OCI-LY3 (cell line): ENCODE results near the gene MMRN1.
A peak's percentile ranks its signal among the peaks of the same experiment; 100 is the strongest.

Experiments
- H2AFZ ChIP-seq: fragments of 200-600, 300-600 bp; shearing (Covaris generic); 2 replicates; pipeline ENCODE4 v1.6.0; 2014; ENCODE audit warnings: antibody characterized with exemption, low read depth, low read length
- H3K27ac ChIP-seq: fragments of 200-600, 300-600 bp; sonication (generic); 2 replicates; pipeline ENCODE4 v1.5.1; 2014; ENCODE audit warnings: mild to moderate bottlenecking, low read length, moderate library complexity, mixed read lengths
- H3K27me3 ChIP-seq: fragments of 200-600, 300-600 bp; sonication (generic); 2 replicates; pipeline ENCODE4 v1.6.1; 2014; ENCODE audit warnings: low read depth, low read length, mixed read lengths
- H3K36me3 ChIP-seq: fragments of 200-600, 300-600 bp; sonication (generic); replicated peaks from 2 replicates; pipeline ENCODE3; 2014; ENCODE audit warnings: low read depth, low read length, mixed read lengths
- H3K4me1 ChIP-seq: fragments of 300-600, 200-600 bp; sonication (generic); 2 replicates; pipeline ENCODE4 v1.6.1; 2014; ENCODE audit warnings: low read length, mixed read lengths
- H3K4me2 ChIP-seq: fragments of 200-600, 300-600 bp; sonication (generic); 2 replicates; pipeline ENCODE4 v1.6.1; 2014; ENCODE audit warnings: low read length, mixed read lengths
- H3K4me3 ChIP-seq: fragments of 300-600, 200-600 bp; sonication (generic); 2 replicates; pipeline ENCODE4 v1.5.1; 2014; ENCODE audit warnings: antibody characterized with exemption, mild to moderate bottlenecking, low read length, moderate library complexity
- H3K79me2 ChIP-seq: fragments of 300-600, 200-600 bp; shearing (Covaris generic); 2 replicates; pipeline ENCODE4 v1.6.1; 2014; ENCODE audit warnings: mild to moderate bottlenecking, low read length, mixed read lengths
- H3K9ac ChIP-seq: fragments of 300-600, 200-600 bp; shearing (Covaris generic); 2 replicates; pipeline ENCODE4 v1.6.0; 2014; ENCODE audit warnings: mild to moderate bottlenecking, low read length, moderate library complexity
- H3K9me3 ChIP-seq: fragments of 200-600, 300-600 bp; shearing (Covaris generic); 2 replicates; pipeline ENCODE4 v1.6.1; 2014; ENCODE audit warnings: low read length, mixed read lengths; ENCODE audit not compliant: insufficient read depth
- H4K20me1 ChIP-seq: fragments of 200-600, 300-600 bp; sonication (generic); 2 replicates; pipeline ENCODE4 v1.6.1; 2016; ENCODE audit warnings: low read length, mixed read lengths; ENCODE audit not compliant: insufficient read depth
- EZH2phosphoT487 ChIP-seq: fragments of 200-600 bp; shearing (Covaris generic); IDR thresholded peaks from 2 replicates; pipeline ENCODE4 v1.6.1; 2018; ENCODE audit warnings: antibody characterized with exemption, mixed run types, low read depth
- TF ChIP-seq, protein P1 (sequence below): fragments of 200-600, 300-600 bp; sonication (generic); IDR thresholded peaks from 2 replicates; pipeline ENCODE4 v1.5.1; 2014; ENCODE audit warnings: antibody characterized with exemption, low read length, low read depth

MMRN1 gene

DNA sequence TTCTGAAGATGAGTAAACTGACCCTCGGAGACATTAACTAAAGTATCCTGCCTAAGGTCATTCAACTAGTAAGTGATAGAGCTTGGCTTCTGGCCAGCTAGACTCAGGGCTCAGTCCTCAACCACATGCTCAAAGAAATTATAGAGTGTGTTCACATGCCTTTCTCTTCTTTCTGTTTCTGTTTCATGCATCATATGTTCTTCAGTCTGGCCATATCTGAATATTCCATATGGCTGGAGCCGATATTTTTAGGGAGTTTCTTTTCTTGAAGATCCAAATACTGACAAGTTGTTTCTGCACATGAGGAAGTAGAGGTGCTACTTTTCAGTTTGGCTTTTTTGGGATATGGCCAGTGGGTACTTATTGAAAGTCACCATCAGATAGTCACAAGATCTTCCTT, 44.9 kb downstream of the MMRN1 start:
- H3K9ac ChIP-seq: no peak overlapping the region
- no peaks in the 10 kb centered on the region for H3K79me2 ChIP-seq
- H3K4me3 ChIP-seq: no peak overlapping the region
- no peak overlapping the region for H3K4me2 ChIP-seq
- TF ChIP-seq, protein P1, sequence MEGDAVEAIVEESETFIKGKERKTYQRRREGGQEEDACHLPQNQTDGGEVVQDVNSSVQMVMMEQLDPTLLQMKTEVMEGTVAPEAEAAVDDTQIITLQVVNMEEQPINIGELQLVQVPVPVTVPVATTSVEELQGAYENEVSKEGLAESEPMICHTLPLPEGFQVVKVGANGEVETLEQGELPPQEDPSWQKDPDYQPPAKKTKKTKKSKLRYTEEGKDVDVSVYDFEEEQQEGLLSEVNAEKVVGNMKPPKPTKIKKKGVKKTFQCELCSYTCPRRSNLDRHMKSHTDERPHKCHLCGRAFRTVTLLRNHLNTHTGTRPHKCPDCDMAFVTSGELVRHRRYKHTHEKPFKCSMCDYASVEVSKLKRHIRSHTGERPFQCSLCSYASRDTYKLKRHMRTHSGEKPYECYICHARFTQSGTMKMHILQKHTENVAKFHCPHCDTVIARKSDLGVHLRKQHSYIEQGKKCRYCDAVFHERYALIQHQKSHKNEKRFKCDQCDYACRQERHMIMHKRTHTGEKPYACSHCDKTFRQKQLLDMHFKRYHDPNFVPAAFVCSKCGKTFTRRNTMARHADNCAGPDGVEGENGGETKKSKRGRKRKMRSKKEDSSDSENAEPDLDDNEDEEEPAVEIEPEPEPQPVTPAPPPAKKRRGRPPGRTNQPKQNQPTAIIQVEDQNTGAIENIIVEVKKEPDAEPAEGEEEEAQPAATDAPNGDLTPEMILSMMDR: no peak
- TF ChIP-seq EZH2phosphoT487: no peak
- no peaks in the 10 kb centered on the region for H4K20me1 ChIP-seq
- no peak overlapping the region for H3K27ac ChIP-seq
- peaks cover 7% of the 10 kb centered on the region for H3K4me1 ChIP-seq
- H3K9me3 ChIP-seq: no peaks in the 10 kb centered on the region
- 0 out of 2 replicates have a peak overlapping the region, but pooled peaks have one; percentile 40 for H2AFZ ChIP-seq
- no peaks in the 10 kb centered on the region for H3K27me3 ChIP-seq
- no peaks in the 10 kb centered on the region for H3K36me3 ChIP-seq

DNA sequence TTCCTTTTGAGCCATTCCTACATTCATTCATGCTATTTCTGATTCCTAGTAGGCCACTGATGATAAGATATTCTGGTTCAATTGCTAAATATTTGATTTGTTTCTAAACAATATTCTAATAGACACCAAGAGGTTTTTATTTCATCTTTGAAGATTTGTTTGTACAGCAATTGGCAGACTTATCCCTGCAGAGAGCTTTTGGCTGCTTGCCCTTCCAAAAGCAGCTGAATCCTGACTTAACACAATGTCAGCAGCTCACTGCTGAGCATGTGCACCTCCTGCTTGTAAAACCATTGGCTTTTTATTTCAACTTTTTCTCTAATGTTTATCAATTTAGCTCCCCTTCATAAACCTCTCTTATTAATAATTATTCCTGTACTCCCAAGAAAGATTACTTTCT, 45.3 kb downstream of the MMRN1 start:
- H3K27me3 ChIP-seq: no peaks in the 10 kb centered on the region
- H2AFZ ChIP-seq: 0 out of 2 replicates have a peak overlapping the region, but pooled peaks have one; percentile 40

DNA sequence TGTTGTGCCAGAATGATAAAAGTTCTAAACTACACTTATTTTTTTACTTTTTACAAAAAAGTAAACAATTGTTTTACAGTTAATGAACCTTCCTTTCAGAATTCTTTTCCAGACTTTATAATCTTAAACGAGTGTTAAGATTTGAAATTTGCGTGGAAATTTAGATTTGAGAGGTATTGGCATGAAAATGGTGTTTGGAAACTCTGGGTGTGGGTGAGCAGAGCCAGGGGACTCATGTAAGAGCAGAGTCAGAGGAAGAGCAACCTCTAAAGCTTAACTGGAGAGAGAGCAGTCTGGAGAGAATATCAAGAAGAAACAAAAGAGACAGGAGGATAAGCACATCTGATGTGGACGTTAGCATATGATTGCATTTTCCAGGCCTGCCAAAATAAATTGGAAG, 48.2 kb downstream of the MMRN1 start:
- Histone ChIP-seq H3K27ac (no peak overlapping the region), H2AFZ (no peak overlapping the region), H4K20me1 (no peaks in the 10 kb centered on the region), H3K9ac (no peak overlapping the region), H3K27me3 (no peaks in the 10 kb centered on the region), H3K36me3 (no peaks in the 10 kb centered on the region), H3K9me3 (no peaks in the 10 kb centered on the region), H3K4me1 (no peaks in the 10 kb centered on the region), H3K4me3 (no peak overlapping the region), H3K4me2 (no peak overlapping the region), H3K79me2 (no peaks in the 10 kb centered on the region)
- TF ChIP-seq EZH2phosphoT487: no peak
- TF ChIP-seq, protein P1: no peak

More for the DNA sequence above, 45.3 kb downstream of the MMRN1 start:
- Histone ChIP-seq H4K20me1 (no peaks in the 10 kb centered on the region), H3K79me2 (no peaks in the 10 kb centered on the region), H3K9me3 (no peaks in the 10 kb centered on the region), H3K9ac (no peak overlapping the region), H3K4me2 (no peak overlapping the region), H3K27ac (no peak overlapping the region), H3K36me3 (no peaks in the 10 kb centered on the region), H3K4me3 (no peak overlapping the region), H3K4me1 (peaks cover 3% of the 10 kb centered on the region)
- TF ChIP-seq, protein P1: no peak
- TF ChIP-seq EZH2phosphoT487: no peak

DNA sequence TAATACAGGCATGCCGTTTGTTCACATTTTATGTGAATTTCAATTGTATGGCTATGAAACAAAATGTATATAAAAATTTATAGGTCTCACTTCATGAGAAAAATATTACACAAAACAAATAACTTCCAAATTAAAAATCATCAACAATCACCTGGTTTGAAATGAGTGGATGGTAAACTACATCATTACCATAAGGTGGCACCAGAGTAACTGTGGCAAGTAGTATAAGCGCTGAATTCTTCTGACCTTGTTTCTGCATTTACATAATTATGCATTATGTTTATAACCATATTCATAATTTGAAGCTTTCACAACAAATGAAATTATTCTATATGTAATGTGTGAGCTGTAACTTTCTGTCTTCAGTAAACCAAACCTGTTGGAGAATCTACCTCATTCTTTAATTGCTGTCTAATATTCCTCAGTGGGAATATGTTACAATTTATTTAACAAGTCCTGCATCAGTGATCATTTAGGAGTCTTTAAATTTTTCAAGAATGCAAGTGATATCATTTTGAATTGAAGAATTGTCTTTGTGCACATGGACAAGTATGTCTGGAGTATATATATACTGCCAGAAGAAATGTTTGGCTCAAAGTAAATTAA, 55.2 kb downstream of the MMRN1 start:
- Histone ChIP-seq H3K36me3 (no peaks in the 10 kb centered on the region), H3K9me3 (no peaks in the 10 kb centered on the region), H3K79me2 (no peaks in the 10 kb centered on the region), H3K4me1 (no peaks in the 10 kb centered on the region), H3K27ac (no peak overlapping the region), H3K4me3 (no peak overlapping the region), H2AFZ (no peak overlapping the region), H3K9ac (no peak overlapping the region), H3K27me3 (no peaks in the 10 kb centered on the region), H4K20me1 (no peaks in the 10 kb centered on the region), H3K4me2 (no peak overlapping the region)
- TF ChIP-seq, protein P1: peak; percentile 69
- TF ChIP-seq EZH2phosphoT487: no peak
